ENCODE data around the gene TBC1D20.

The TBC1D20 gene

GRCh38 chr20:418858-419365 is 43.4 kb downstream of the TBC1D20 start:
- no peak for DNase-seq

- DNase-seq: no peak
Measured at GRCh38 chr20:417801-418342, 44.5 kb downstream of the TBC1D20 start.

GRCh38 chr20:416950-417800 is 45.2 kb downstream of the TBC1D20 start:
- no peak for DNase-seq

- DNase-seq: no peak
Measured at GRCh38 chr20:415820-416322, 46.5 kb downstream of the TBC1D20 start.

GRCh38 chr20:414161-414560 is 48.2 kb downstream of the TBC1D20 start:
- DNase-seq: no peak

GRCh38 chr20:412081-412480 is 50.3 kb downstream of the TBC1D20 start:
- DNase-seq: no peak

GRCh38 chr20:409697-410559 is 52.4 kb downstream of the TBC1D20 start:
- no peak for DNase-seq

GRCh38 chr20:408843-409696 is 53.3 kb downstream of the TBC1D20 start:
- DNase-seq: no peak

- DNase-seq: peak; percentile 88 to 90
Measured at GRCh38 chr20:407953-408842, 54.1 kb downstream of the TBC1D20 start, which contains the start of gene RBCK1. Gene RBCK1, plus strand, starts transcription at chr20:408299. Its CDS starts 459 bp downstream, at chr20:408758.

- peak; percentile 66 to 70 for DNase-seq
Measured at GRCh38 chr20:407133-407952, 55.0 kb downstream of the TBC1D20 start.

GRCh38 chr20:406200-407132 is 55.9 kb downstream of the TBC1D20 start:
- no peak for DNase-seq

- no peak for DNase-seq
Measured at GRCh38 chr20:404088-404487, 58.2 kb downstream of the TBC1D20 start.

GRCh38 chr20:403582-403957 is 58.8 kb downstream of the TBC1D20 start:
- DNase-seq: no peak

GRCh38 chr20:402898-403581 is 59.3 kb downstream of the TBC1D20 start:
- no peak for DNase-seq

- DNase-seq: no peak
Measured at GRCh38 chr20:402496-402885, 59.8 kb downstream of the TBC1D20 start.

- no peak for DNase-seq
Measured at GRCh38 chr20:401682-402495, 60.4 kb downstream of the TBC1D20 start.

Measured in CD4-positive, alpha-beta T cell treated with Interleukin-1 beta for 1 hour (primary cell).